HL-60 (cell line): ENCODE measurements around the gene ACTRT2.

ENCODE experiments used
- DNase-seq, 2 experiments: peaks; one replicate each; pipeline ENCODE4 v3.0.0-alpha.2; 2010 to 2020; ENCODE audit warnings: low read depth in 1 of 2, low spot score in 1 of 2
- H3K27ac ChIP-seq: fragments of 250-450 bp; sonication (Bioruptor Pico); replicated peaks from 2 replicates; pipeline ENCODE4 v1.5.1; 2020; ENCODE audit warnings: mild to moderate bottlenecking, moderate library complexity
- H3K27me3 ChIP-seq: fragments of 250-450 bp; sonication (Bioruptor Pico); 2 replicates; pipeline ENCODE4 v1.5.1; 2021; ENCODE audit warnings: mild to moderate bottlenecking, moderate library complexity; ENCODE audit not compliant: insufficient read depth, poor library complexity, severe bottlenecking
- H3K4me3 ChIP-seq: replicated peaks from 2 replicates; pipeline ENCODE4 v1.5.1; 2011; ENCODE audit warnings: mild to moderate bottlenecking, control low read depth, low read length; ENCODE audit not compliant: insufficient read depth
- GABPA ChIP-seq: IDR thresholded peaks from 2 replicates; pipeline ENCODE4 v1.6.1; 2012; ENCODE audit warnings: low read depth
- POLR2AphosphoS5 ChIP-seq: IDR thresholded peaks from 2 replicates; pipeline ENCODE4 v1.6.1; 2012; ENCODE audit warnings: low read depth
- SPI1 ChIP-seq: IDR thresholded peaks from 2 replicates; pipeline ENCODE4 v1.6.1; 2012; ENCODE audit warnings: low read depth, mild to moderate bottlenecking, borderline replicate concordance
- TF ChIP-seq, protein P1 (sequence below): IDR thresholded peaks from 2 replicates; pipeline ENCODE4 v1.6.1; 2012; ENCODE audit warnings: low read depth; ENCODE audit not compliant: insufficient replicate concordance
- TF ChIP-seq, protein P2 (sequence below): IDR thresholded peaks from one replicate; pipeline ENCODE4 v1.5.1; 2011; ENCODE audit warnings: low read length, control low read depth, inconsistent platforms; ENCODE audit not compliant: insufficient read depth

Gene ACTRT2

DNA sequence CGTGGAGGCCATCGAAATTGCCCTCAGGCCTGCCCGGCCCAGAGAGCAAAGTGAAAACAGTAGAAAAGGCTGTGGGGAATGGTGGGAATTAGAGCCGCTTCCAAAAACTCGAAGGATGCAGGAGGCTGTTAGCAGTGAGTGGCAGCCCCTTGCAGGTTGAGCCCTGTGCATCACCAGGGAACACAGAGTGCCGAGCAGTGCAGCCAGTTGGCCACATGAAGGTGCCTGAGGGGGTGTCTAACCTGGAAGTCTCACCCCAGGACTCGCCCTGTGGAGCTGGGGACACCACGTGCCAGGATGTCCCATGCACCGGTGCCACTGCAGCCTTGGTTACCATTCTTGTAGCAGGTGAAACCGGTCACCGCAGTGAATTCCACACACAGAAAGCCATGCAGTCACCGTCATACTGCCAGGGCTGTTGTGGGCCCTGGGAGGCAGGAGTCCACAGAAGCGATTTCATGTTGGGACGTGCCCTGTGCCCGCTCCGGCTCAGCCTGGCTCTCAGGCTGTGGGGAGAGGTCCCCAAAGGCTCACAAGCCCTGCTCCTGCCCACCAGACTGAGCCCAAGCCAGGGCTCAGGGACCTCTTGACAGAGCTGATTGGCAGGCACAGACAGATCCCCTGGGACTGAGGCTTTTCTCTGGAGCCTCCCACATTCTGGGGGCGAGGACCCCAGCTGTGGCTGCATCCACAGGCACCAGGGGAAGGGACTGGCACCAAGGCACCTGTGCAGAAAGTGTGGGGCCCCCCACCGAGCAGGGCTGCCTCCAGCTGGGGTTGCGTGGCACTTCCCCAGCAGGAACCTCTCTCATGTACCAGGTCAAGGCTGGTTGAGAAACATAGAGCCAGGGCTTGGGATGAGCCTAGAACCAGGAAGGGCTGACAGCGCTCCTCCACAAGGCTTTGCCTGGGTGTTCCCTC lies 16.7 kb upstream of the ACTRT2 start:
- DNase-seq = no peak
- Histone ChIP-seq H3K27ac (no peak overlapping the region), H3K27me3 (no peaks in the 10 kb centered on the region), H3K4me3 (no peak overlapping the region)
- no peak for TF ChIP-seq SPI1
- no peak for TF ChIP-seq POLR2AphosphoS5
- TF ChIP-seq, protein P1, sequence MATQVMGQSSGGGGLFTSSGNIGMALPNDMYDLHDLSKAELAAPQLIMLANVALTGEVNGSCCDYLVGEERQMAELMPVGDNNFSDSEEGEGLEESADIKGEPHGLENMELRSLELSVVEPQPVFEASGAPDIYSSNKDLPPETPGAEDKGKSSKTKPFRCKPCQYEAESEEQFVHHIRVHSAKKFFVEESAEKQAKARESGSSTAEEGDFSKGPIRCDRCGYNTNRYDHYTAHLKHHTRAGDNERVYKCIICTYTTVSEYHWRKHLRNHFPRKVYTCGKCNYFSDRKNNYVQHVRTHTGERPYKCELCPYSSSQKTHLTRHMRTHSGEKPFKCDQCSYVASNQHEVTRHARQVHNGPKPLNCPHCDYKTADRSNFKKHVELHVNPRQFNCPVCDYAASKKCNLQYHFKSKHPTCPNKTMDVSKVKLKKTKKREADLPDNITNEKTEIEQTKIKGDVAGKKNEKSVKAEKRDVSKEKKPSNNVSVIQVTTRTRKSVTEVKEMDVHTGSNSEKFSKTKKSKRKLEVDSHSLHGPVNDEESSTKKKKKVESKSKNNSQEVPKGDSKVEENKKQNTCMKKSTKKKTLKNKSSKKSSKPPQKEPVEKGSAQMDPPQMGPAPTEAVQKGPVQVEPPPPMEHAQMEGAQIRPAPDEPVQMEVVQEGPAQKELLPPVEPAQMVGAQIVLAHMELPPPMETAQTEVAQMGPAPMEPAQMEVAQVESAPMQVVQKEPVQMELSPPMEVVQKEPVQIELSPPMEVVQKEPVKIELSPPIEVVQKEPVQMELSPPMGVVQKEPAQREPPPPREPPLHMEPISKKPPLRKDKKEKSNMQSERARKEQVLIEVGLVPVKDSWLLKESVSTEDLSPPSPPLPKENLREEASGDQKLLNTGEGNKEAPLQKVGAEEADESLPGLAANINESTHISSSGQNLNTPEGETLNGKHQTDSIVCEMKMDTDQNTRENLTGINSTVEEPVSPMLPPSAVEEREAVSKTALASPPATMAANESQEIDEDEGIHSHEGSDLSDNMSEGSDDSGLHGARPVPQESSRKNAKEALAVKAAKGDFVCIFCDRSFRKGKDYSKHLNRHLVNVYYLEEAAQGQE = no peak
- TF ChIP-seq, protein P2, sequence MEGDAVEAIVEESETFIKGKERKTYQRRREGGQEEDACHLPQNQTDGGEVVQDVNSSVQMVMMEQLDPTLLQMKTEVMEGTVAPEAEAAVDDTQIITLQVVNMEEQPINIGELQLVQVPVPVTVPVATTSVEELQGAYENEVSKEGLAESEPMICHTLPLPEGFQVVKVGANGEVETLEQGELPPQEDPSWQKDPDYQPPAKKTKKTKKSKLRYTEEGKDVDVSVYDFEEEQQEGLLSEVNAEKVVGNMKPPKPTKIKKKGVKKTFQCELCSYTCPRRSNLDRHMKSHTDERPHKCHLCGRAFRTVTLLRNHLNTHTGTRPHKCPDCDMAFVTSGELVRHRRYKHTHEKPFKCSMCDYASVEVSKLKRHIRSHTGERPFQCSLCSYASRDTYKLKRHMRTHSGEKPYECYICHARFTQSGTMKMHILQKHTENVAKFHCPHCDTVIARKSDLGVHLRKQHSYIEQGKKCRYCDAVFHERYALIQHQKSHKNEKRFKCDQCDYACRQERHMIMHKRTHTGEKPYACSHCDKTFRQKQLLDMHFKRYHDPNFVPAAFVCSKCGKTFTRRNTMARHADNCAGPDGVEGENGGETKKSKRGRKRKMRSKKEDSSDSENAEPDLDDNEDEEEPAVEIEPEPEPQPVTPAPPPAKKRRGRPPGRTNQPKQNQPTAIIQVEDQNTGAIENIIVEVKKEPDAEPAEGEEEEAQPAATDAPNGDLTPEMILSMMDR = no peak
- TF ChIP-seq GABPA = no peak

DNA sequence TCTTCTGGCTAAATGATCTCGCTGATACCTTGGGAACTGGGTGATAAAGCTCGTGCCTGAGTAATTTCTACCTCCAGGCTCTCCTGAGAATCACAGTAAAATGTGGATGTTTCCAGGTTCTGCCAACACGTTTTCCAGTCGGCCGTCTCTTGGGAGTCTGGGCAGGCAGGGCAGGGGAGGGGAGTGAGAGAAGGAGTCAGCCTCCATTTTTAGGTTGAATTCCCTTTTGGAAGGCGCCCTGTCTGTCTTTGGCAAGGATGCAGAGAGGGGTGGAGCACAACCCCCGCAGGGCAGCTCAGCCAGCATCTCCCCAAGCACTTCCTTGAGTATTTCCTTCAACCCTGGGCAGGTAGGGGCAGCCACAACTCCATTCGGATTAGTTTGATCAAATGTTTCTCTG lies 15.5 kb upstream of the ACTRT2 start:
- no peaks in the 10 kb centered on the region for H3K27me3 ChIP-seq
- no peak overlapping the region for H3K4me3 ChIP-seq
- DNase-seq = no peak
- TF ChIP-seq GABPA (no peak), SPI1 (no peak), POLR2AphosphoS5 (no peak)
- TF ChIP-seq, protein P2 = no peak
- TF ChIP-seq, protein P1 = no peak
- no peak overlapping the region for H3K27ac ChIP-seq

DNA sequence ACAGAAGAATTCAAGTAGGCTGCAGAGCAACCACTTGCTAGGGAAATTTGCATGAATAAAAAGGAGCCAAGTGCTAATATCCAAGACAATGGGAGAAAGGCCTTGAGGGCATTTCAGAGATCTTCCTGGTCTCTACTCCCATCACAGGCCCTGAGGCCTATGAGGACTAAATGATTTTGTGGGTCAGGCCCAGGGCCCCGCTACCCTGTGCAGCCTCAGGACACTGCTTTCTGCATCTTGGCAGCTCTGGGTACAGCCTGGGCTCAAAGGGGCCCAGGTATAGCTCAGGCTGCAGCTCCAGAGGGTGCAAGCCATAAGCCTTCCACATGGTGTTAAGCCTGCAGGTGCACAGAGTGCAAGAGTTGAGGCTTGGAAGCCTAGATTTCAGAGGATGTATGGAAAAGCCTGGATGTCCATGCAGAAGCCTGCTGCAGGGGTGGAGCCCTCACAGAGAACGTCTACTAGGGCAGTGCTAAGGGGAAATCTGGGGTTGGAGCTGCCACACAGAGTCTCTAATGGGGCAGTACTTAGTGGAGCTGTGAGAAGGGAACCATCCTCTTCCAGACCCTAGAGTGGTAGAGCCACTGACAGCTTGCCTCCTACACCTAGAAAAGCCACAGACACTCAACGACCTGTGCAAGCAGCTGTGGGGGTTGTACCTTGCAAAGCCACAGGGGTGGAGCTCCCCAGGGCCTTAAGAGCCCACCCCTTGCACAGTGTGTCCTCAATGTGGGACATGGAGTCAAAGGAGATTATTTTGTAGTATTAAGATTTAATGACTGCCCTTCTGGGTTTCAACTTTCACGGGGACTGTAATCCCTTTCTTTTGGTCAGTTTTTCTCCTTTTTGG lies 13.7 kb upstream of the ACTRT2 start:
- Histone ChIP-seq H3K27me3 (no peaks in the 10 kb centered on the region), H3K27ac (no peak overlapping the region), H3K4me3 (no peak overlapping the region)
- DNase-seq = no peak
- no peak for TF ChIP-seq GABPA

DNA sequence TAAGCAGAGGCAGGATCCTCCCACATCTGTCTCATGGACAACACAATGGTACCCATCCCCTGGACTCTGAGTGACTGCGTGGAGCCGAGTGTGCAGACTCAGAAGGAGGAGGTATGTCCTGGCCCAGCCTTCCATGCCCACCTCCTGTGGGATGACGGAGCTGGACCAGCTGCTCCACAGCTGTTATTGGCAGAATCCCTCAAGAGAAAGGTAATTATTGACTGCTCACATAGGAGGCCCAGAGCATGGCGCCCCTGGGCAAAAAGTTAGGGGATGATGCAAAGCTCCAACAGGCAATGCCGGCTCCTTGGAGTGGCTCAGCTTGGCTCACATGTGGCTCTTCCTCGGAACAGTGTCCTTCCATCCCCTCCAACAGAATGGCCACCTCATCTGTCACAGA lies 12.2 kb upstream of the ACTRT2 start:
- H3K4me3 ChIP-seq = no peak overlapping the region
- H3K27me3 ChIP-seq = no peaks in the 10 kb centered on the region
- no peak for TF ChIP-seq POLR2AphosphoS5
- TF ChIP-seq, protein P1 = no peak
- TF ChIP-seq, protein P2 = no peak
- no peak for TF ChIP-seq SPI1
- no peak for TF ChIP-seq GABPA
- no peak overlapping the region for H3K27ac ChIP-seq
- DNase-seq = no peak
